Activated T-cell treated with anti-CD3 and anti-CD28 coated beads for 48 hours (primary cell): ENCODE data around the gene TMEM143.
"Not testable (repeated sequence)": the region's sequence is repeated elsewhere in the genome, so short reads cannot be mapped to it uniquely, and the experiment has no call there.

Experiments used
- DNase-seq: peaks from one replicate; pipeline ENCODE4 v3.0.0-alpha.2; 2020; ENCODE audit warnings: low read depth

TMEM143 gene

DNA sequence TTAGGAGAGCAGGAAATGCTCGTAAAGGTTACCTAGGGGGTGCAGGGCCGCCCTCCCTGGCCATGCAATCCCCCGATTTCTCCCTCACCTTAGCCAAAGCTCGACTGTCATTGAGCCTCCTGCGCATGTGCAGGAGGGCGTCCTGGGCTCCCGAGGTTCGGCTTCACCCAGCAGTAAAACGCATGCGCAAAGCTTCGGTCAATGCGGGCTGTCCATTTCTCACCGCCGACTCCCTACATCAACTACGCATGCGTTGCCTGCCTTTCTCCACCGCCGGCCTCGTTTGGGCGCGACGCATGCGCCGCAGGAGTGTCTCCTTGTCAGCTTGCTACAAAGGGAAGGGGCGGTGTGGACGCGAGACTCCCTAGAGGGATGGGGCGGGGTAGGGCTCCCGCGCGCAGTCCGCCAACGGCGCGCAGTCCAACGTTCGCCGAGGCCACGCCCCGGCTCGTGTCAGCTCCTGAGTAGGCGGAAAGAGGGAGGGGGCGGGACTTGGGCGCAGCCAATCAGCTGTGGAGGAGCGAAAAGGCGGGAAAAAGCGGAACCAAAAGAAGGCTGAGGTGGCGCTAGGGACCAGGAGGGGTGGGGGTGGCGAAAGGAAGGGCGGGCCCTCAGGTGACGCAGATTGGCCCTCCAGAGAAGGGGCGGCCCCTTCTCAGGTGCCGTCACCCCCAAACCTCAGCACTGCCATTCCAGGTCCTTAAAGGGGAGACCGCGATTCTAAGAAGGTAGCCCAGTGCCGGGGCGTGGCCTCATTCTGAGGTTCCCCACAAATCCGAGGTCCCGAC lies at the start of gene TMEM143, which contains the start of gene SYNGR4:
TMEM143 (minus strand) TSS at position 131 of the 788 bp plus-strand sequence; CDS start at position 111, 20 bp downstream.
SYNGR4 (plus strand) TSS at position 558 of the 788 bp plus-strand sequence. CDS start 1,476 bp downstream, outside the sequence.
- peak; percentile 97 for DNase-seq

DNA sequence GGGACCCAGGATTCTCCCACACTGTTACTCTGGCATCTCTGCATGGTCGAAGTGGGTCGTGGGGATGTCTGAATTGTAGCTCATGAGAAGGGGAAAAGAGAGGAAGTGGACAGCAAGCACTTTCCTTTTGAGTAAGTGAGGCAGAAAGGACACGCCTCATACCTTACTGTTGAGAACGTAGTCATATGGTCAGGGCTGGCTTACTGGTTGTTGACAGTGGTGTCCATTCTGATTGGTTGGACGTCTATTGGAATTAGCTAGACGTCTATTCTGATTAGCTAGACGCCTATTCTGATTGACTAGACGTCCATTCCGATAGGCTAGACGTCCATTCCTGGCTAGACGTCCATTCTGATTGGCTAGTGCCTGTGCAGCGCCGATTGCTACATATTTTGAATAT lies 42.1 kb upstream of the TMEM143 start:
- no peak for DNase-seq

DNA sequence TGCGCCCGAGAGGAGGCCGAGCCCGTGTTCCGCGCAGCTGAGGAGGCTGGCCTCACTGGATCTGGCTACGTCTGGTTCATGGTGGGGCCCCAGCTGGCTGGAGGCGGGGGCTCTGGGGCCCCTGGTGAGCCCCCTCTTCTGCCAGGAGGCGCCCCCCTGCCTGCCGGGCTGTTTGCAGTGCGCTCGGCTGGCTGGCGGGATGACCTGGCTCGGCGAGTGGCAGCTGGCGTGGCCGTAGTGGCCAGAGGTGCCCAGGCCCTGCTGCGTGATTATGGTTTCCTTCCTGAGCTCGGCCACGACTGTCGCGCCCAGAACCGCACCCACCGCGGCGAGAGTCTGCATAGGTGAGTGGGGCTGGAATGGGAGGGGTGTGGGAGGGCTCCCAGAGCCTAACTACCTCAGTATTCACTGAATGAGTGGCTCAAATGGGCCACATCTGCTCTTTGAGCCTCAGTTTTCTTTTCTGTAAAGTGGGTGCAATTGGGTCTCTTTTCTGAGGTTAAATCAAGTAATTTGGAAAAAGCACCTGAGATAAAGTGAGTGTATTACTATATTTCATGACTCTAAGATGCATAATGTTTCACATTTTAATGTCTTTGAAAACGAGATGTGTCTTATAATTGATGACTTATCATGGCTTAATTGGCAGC lies 41.4 kb upstream of the TMEM143 start:
- DNase-seq, result no peak

DNA sequence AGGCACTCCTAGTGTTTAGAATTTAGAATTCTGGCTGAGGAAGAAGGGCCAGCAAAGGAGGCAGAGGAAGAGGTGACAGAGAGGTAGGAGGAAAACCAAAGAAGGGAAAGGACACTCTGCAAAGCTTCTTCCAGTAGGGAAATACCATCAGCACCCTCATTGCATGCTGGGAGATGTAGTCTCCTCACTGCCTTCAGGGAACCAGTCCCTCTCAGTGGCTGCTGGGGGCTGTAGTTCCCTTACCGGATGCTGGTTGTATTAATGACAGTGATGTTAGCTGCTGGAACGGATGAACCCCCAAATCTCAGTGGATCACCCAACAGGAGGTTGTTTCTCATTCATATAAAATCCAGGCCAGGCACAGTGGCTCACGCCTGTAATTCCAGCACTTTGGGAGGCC lies 39.9 kb upstream of the TMEM143 start:
- DNase-seq, result no peak

DNA sequence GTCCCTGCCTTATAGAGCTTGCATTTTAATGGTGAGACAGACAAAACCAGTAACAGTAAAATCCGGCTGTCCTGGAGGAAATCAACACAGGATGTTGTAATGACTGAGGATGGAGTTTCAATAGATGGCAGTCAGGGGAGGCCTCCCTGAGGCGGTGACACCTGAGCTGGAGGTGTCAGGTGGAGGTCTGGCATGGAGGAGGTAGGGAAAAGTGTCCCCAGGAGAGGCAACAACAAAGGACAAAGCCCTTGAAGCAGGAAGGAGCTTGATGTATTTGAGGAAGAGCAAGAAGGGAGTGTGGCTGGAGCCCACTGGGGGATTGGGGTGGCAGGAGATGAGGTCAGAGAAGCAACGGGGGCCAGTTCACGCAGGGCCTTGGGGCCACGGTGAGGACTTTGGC lies 37.5 kb upstream of the TMEM143 start:
- DNase-seq, result no peak

DNA sequence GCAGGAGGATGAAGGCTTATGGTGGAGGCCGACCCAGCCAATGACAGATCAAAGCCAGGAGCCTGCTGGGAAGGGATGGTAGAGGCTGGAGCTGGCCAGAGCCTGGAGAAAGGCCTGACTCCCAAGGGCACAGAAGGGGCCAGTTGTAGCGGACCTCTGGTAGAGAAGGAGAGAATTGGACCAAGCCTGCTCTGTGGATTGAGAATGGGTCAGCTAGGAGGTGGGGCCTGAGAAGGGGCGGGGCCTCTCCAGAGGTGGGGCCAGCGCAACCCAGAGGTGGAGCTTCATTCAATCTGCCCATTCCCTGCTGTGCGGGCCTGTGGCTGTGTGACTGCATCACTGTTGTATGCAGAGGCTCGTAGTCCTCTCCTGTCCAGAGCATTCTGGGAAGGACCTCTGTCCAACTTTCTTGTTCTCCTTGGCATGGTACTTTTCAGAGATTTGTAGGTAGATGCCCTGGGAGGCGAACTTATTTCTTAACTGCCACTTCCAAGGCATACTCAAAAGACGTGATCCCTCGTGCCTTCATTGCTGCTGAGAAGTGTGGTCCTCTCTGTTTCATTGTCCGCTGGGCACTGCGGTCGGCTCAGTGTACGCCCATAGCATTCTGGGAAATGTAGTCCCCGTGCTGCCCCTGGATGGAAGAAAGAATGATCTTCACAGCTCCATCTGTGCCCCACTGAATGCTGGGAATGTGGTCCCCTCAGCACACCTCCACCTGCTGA lies 36.4 kb upstream of the TMEM143 start:
- no peak for DNase-seq

DNA sequence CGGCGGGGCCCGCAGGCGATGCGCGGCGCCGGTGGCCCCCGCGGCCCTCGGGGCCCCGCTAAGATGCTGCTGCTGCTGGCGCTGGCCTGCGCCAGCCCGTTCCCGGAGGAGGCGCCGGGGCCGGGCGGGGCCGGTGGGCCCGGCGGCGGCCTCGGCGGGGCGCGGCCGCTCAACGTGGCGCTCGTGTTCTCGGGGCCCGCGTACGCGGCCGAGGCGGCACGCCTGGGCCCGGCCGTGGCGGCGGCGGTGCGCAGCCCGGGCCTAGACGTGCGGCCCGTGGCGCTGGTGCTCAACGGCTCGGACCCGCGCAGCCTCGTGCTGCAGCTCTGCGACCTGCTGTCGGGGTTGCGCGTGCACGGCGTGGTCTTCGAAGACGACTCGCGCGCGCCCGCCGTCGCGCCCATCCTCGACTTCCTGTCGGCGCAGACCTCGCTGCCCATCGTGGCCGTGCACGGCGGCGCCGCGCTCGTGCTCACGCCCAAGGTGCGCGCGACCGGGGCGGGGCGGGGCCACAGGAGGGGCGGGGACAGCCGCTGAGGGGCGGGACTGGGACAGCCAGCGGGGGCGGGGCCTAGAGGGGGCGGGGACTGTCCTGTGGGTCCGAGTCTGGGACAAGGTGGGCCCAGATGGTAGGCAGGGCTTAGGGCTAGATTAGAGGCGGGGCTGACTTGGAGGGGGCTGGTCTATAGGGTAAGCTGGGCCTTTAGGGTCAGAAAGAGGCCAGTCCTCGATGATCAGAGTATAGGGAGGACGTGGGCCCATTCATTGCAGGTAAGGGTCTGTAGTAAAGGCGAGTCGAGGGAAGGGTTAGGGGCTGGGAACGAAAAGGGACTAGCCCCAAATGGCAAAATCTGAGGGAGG lies 34.9 kb upstream of the TMEM143 start:
- DNase-seq, result peak; percentile 88

DNA sequence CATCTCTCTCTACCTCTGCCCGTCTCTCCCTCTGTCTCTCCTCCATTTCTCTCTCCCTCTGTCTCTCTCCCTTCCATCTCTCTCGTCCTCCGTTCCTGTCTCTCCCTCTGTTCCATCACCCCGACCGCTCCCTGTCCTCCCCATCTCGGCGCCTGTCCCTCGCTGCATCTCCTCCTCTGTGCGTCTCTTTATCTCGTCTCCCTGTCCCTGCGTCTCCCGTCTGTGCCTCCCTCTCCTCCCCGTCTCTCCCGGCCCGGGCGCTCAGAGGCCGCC lies 34.3 kb upstream of the TMEM143 start:
- DNase-seq, result no peak

DNA sequence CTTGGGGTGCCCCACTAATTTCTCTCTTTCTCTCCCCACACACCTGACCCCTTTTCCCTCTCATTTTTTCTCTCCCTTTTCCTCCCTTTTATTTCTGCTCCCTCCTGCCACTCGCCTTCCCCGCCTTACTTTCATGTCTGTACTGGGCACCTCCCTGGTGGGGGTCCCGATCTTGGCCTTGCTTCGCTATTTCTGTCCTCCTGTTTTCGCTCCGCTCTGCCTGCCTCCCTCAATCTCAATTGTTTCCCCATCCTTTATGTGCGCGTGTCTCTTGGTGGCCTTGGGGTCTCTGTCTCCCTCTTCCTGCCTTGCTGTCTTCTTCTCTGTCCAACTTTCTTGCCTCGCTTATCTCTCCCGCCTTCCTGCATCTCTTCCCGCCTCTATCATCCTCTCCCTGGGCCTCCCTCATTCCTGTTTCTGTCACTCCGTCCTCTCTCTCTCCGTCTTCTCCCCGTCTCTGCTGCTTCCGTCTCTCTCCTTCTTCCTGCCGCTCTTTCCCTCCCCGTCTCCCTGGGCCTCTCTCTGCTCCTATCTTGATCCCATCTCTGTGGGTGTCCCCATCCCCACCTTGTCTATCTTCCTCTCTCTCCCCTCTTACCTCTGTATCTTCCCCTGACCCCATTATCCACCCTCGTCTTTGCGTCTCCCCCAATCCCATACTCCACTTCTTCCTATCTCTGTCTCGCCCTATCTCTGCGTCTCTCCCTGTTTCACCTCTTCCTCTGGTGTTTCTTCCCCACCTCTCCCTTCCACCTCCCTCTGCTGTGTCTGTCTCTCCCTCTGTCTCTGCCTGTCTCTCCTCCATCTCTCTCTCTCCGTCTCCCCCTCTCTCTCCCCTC lies 33.7 kb upstream of the TMEM143 start:
- no peak for DNase-seq

DNA sequence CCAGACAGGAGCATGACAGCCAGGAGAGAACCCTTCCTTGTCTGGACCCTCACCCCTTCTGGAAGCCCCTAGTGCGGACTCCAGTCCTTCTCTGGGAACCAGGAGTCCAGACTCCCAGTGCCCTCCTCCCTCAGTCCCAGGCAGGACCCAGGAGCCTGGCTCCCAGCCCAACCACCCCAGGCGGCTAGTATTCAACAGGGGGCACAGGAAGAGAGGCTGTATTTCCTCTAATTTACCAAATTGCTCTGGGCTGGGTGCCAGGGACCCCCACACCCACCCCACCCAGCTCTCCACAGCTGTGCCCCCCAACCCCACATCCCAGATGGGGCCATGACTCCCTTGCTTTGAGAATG lies 33.1 kb upstream of the TMEM143 start:
- no peak for DNase-seq

DNA sequence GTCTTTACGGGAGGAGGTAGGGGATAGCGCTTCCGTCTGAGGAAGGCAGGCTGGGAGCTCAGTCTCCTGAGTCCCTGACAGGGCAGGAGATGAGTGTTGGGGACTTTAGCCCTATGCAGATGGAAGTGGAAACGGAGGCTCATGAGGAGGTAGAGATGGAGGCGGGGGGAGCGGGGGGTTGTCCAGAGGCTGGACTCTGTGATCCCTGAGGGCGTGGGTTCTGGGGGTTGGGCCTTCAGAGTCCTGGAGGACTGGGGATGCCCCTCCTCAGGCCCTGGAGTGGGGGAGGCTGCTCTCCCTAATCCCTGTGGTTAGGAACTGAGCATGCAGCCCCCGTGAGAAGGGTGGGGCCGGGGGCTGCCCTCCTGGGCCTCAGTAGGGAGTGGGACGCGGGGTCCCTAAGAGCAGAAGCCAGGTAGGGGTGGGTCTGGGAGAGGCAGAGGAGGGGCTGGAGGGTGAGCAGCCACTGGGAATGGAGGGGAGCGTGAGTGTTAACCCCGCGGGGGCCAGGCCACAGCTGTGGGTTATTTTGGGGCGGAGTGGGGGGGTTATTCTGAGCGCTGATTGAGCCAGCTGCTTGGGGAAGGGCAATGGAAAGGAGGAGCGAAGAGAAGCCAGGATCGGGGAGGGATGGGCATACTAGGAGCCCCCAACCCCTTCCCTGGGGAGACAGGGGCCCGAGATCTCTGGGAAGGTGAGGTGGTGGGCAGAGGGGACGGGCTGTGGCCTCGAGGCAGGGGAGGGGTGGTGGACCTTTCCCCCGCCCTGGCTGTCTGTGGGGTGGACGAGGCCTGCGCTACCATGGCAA lies 32.5 kb upstream of the TMEM143 start:
- DNase-seq, result no peak

DNA sequence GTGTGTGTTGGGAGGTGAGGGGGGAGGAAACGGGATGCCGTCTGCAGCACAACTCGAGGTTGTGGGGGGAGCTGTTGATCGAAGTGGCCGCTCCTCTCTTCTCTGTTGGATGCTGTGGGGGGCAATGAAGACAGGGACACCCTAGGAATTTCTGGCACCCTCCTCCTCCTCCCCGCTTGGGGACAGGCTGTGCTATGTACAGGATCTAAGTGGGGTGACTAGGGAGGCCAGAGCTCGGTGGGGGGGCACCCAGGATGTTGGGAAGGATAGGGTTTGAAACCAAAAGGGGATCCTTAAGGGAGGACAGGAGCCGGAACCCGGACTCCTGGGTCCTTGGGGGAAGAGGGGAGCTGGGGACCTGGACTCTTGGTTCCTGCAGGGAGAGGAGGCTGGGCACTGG lies 31.8 kb upstream of the TMEM143 start:
- DNase-seq, result no peak

DNA sequence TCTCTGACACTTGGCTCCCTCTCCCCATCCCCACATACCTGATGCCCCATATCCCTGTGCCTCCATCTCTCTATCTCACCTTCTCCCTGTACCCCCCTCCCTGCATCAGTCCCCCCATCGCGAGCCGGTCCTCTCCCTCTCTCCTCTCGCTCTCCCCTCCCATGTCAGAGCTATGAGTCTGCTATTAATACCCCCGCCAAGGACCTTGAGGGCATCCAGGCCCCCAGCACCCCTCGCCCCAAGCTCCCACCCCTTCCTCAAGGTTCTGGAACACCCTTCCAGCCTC lies 31.4 kb upstream of the TMEM143 start:
- DNase-seq, result no peak

DNA sequence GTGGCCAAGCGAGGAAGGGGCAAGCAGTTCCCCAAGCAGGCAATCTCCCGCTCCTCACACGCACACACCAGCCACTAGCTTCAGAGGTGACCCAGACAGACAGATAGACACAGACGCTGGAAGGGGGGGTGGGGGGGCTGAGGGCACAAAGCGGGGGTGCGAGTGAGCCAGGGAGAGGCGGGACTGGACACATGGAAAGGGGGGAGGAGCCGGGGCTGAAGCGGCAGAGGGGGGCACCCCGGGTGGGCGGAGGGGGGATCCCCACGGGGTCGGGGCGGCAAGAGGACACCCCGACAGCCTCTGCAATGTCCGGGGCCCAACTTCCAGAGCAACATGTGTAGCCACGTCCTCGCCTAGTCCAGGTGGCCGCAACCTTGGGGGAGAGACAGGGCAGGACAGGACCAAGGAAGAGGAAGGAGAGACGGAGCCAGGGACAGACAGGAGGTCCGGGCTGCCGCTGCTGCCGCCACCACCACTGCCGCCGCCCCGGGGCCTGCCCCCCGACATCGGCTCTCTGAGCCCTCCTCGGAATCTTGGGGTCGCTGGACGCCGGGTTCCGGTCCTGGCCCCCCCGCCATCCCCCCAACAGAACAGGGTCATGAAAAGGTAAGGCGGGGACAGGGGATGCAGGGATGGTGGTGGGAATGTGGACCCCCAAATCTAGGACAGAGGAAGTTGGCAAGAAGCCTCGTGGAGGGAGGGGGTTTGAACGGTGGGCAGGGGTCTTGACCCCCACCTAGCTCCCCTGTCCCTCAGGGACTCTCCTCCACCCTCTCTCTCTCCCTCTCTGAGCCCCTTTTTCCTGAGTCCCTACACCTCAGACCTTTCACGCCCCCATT lies 30.8 kb upstream of the TMEM143 start:
- DNase-seq, result no peak

DNA sequence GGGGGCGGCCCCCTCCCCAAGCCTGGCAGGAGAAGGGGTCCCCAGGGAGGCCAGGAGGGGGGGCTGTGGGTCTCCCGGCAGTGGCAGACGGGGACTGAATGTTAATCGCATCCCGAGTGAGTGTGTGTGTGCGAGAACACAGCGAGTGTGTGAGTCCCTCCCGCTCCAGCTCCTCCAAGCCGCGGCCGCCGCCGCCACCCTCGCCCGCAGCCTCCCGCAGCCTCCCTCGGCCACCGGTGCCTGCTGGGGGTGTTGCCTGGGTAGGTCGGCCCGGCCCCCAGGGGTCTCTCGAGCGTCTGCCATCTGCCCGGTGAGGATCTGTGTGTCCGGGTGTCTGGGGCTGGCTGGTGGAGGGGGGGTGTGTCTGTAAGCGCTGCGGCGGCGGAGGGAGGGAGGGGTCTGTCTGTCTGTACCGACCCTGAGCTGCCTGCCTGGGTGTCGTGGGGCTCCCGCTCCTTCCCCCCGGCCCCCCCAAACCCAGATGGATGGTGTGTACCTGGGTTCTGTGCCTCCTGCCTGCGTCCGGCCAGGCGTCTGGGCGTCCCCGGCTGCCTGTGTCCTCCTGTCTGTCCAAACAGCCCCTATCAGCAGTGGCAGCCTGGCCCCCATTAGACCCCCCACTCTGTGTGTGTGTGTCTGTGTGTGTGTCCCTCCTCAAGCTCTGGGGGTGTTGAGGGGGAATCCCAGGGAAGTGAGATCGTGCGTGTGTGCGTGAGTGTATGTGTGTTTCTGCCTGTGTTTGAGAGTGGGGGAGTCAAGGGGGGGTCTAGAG lies 30.0 kb upstream of the TMEM143 start, which contains the start of gene GRIN2D:
GRIN2D (plus strand) TSS at position 110 of the 772 bp plus-strand sequence. CDS start 4,725 bp downstream, outside the sequence.
- no peak for DNase-seq

DNA sequence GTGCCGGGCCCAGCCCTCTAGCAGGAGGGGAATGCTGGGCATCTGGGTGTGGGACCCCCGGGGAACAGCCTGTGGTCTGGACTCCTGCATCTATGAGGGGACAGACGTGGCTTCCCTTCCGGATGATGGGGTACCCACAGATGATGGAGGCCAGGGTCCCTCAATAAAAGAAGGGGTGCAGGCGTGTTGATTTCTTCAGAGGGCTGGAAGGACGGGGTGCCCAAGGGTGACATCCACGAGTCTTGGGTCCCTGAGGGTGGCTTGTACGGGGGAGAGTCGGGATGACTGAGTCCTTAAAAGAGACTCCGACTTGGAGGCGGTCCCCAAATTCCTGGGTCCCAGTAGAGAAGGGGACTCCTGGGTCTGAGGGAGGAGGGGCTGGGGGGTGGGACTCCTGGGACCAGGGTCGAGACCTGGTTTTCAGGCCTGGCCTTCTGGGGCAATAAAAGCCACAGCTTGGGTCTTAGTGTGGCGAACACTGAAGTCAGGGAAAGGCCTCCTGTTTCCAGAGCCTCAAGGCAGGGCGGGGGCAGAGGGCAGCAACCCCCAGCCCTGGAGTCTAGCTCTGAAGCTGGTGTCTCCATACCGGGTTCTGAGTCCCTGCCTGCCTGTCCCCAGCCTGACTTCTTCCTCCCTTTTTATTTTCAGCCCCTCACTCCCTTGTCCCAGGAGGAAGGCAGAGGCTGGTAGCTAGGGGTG lies 29.3 kb upstream of the TMEM143 start:
- DNase-seq, result no peak

DNA sequence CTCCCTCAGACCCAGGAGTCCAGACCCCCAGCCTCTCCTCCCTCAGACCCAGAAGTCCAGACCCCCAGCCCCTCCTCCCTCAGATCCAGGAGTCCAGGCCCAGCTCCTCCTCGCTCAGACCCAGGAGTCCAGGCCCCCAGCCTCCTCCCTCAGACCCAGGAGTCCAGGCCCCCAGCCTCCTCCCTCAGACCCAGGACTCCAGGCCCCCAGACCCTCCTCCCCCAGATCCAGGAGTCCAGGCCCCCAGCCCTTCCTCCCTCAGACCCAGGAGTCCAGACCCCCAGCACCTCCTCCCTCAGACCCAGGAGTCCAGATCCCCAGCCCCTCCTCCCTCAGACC lies 28.2 kb upstream of the TMEM143 start:
- DNase-seq, result not testable (repeated sequence)
